GM21717 (cell line): Measurements from ENCODE around the gene KLF12.

ENCODE experiments used
- ATAC-seq: cut with Tn5 transposase; IDR thresholded peaks from one replicate; pipeline ENCODE4 v1.9.1; 2021; ENCODE audit warnings: mild to moderate bottlenecking, moderate library complexity; ENCODE audit not compliant: unreplicated experiment

KLF12 gene

DNA sequence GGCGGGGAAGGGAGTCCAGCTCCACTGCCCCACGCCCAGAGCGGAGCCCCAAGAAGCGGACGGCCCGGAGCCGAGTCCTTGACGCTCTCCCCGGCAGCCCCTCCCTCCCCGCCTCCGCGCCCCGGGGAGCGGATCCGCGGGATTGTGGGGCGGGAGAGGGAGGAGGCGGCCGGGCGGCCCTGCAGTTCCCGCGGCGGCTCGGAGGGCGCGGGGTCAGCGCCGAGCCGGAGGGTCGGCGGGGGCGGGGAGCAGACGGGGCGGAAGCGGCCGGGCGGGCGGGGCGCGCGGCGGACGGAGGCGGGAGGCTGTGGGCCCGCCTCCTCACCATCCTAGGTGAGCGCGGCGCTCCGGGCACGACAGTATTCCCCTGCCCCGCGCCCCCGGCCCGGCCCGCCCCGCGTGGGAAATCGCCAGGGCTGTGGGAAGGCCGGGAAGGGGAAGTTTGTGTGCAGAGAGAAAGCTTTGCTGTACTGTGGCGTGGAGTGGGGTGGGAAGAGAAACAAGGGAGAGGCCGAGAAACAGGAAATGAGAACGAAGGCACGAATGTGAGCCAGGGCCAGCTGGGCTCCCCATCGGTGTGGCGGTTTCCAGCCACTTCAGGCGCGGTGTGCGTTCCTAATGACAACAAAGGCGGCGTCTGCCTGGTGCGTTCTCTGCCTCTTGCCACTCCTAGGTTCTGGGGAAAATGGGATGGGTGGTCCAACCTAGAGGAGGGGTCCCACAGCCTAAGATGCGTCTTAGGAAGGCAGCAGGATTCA is 1.3 kb upstream of the KLF12 start:
- ATAC-seq = peak; percentile 43

DNA sequence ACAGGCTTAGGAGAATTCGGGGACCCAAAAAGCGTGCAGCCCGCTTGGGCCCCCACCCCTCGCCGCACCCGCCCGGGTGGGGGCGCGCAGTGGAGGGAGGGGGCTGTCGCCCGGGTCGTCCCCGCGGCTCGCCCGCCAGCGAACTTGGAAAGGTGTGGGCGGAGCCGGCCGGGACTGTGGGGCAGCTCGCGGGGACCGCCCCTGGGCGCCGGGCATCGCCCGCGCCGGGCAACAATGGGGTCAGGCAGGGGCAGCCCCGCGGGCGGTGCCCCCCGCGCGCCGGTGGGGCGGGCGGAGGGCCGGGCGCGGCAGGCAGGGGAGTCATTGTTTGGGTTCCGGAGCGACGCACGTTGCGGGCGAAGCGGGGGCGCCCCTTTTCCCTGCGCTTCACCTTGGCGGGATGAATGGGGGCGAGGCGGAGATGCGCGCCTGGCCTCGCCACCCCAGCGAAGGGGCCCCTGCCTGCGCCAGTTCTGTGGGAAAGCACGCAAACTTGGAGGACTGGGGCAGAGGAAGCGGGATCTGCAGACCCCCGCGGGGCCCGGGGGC is 647 bp upstream of the KLF12 start:
- ATAC-seq = peak; percentile 31

- peak; percentile 51 for ATAC-seq
Observed at GRCh38 chr13:74133657-74134201, 475 bp downstream of the KLF12 start.

DNA sequence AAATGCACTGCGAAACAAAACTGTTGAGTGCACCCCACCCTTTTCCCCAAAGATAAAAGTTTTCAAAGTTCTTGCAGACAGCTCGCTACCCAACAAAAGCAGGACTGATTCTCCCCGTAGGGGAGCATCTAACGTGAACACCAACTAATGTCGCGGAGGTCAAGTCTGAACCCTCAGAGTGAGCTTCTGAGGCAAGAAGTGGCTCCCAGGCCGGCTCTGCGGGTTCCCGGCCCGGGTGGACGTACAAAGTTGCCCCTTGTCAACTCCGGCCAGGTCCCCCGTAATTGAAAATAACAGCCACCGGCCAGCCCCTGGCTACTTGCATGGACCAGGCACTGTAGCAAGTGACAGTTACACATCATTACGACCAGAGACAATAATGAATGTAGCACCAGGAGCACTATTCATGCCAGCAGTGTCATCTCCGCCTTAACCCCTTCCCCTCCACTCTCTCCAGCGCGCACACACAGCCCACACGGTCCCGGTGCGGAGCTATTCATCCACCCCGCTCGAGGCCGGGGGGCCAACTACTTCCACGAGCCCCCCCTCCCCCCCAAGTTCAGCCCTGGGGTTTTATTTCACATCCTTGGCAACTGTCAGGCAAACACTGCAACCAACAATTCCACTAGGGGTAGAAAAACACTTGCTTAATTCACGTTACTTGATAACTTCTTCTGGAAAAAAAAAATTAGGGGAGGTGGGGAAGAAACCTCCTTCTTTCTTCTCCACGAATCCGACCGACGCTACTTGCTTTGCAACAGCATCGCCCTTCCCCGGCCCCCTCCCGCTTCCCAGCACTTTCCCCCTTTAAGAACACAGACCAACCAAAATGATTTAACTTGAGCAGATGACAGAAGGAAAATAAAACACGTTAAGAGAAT is 1.2 kb downstream of the KLF12 start:
- no peak for ATAC-seq

- ATAC-seq = no peak
Observed at GRCh38 chr13:74132152-74132775, 1.9 kb downstream of the KLF12 start.

- ATAC-seq = no peak
Observed at GRCh38 chr13:74131227-74131626, 3.0 kb downstream of the KLF12 start.

DNA sequence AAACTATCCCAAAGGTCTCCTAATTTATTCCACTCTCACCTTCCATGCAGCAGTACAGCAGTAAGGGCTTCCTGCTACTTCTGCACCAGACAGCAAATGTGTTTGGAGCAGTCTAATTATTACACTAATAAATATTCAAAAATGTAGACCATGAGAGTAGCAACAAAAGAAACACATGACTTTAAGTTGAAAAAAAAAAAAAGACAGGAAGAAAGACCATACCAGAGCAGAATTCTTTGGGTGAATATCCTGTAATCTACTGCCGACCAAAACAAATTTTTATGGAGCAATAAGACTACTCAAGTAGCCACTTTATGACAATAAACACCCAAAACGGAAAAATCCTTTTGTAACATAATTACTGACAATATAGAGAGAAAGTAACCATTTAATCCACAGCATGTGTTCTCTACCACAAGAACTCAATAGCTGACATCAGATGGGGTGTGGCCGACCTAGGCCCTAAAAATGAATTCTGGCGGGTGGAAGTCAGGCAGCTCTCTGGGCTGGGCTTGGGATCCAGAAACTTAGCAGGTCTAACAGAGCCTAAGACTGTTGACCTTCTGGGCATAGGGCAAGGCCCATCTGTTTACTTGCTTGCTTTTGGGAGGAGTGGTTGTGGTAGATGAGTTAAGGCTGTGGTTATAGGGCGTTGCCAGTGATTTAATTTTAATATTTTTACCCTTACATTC is 4.6 kb downstream of the KLF12 start:
- ATAC-seq = no peak

- no peak for ATAC-seq
Observed at GRCh38 chr13:74128156-74128767, 5.9 kb downstream of the KLF12 start.

GRCh38 chr13:74118328-74118727 is 15.9 kb downstream of the KLF12 start:
- no peak for ATAC-seq

DNA sequence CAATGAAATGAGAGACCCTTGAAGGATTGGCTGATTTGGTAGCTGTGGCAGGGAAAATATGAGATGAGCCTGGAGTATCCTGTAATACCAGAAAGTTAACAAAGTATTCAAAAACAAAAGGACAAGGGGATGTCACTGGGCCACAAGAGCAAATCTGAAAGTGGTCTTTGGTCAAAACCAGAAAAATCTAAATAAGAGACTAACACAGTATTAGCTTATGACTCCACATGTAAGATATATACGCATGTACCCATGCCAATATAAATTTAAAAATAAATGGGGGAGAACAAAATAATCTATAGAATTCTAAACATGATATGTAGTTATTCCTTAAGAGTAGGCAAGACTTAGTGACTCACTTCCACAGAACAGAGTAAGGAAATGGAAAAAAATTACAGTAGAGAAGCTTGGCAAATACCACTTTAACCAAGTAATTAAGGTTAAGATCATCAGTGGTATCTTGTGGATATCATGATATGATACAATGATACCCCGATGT is 16.9 kb downstream of the KLF12 start:
- ATAC-seq = no peak

- ATAC-seq = no peak
Observed at GRCh38 chr13:74115133-74115532, 19.1 kb downstream of the KLF12 start.

DNA sequence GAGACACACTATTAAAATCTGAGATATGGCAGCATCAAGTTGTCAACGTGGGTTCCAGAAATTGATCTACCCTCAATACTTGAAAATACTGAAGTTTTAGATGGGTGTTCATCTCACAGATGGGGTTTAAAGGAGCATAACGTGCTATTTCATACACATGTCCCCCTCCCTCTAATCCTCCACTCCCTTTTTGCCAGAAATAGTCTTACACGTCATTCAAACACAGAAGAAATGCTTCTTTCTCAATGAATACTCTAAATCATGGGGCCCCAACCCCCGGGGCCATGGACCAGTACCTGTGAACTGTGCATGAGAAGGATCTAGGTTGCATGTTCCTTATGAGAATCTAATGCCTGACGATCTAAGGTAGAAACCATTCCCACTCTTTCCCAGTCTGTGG is 19.6 kb downstream of the KLF12 start:
- ATAC-seq = no peak

- ATAC-seq = no peak
Observed at GRCh38 chr13:74114202-74114601, 20.0 kb downstream of the KLF12 start.

DNA sequence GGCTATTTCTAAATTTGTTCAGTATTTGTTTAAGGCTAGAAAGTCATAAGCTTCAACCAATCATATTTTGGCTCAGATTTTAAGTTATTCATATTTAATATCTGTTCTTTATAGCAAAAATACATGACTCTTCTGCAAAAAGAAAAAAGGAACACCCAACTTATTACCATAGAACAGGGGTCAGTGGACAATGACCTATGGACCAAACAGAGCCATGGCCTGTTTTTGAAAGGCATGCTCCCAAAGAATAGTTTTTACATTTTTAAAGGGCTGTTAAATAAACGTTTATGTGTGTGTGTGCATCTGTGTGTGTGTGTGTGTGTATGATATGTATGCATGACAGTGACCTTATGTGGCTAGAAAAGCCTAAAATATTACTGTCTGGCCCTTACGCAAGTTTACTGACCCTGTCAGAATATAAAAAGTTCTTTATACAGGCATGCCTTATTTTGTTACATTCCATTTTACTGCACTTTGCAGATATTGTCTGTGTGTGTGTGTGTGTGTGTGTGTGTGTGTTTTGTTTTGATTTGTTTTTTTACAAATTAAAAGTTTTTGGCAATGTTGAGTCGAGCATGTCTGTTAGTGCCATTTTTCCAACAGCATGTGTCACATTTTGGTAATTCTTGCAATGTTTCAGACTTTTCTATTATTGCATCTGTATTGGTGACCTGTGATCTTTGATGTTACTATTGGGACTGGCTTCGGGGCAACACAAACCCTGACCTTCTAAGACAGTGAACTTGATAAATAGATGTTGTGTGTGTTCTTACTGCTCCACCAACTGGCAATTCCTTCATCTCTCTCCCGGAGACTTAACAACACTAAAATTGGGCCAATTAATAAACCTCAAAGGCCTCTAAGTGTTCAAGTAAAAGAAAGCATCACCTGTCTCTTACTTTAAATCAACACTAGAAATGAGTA is 22.0 kb downstream of the KLF12 start:
- ATAC-seq = no peak

GRCh38 chr13:74111399-74111798 is 22.8 kb downstream of the KLF12 start:
- ATAC-seq = no peak

GRCh38 chr13:74110053-74110452 is 24.2 kb downstream of the KLF12 start:
- ATAC-seq = no peak

DNA sequence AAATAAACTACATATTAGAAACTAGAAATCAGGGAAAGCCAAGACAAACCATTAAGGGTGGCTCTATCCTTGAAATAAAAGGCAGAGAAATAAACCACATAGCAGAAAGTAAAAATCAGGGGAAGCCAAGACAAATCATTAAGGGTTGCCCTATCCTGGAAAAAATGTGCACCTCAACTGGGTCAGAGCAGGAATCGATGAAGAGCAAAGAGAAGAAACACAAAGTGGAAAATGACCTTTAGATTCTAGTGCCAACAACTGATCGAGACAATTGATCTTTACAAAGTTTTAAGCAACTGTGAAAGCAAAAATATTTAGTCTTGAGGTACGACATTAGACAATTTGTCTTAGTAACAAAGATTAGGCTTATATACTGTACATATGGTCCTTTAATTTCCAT is 26.6 kb downstream of the KLF12 start:
- ATAC-seq = no peak

DNA sequence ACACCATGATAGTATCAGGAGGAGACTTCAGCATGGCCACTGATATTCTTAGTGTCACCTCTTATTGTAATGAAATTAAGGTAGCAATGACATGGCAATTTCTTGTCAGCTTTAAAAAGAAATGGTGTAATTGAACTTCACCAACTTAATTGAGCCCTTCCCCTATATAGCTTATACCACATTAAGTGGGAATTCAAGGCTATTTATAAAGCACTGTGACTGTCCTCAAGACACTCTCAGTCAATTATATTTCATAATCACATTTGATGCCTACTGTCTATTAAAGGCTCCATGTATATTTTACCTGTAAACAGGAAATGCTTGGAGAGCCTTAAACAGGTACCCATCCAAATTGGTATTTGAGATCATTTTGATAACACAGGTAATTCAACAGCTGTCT is 28.3 kb downstream of the KLF12 start:
- no peak for ATAC-seq
